Activated CD4-positive, alpha-beta T cell treated with anti-CD3 and anti-CD28 coated beads, Interleukin-2, amount 10 ng/mL, durations not matched to agents 7 days and 5 days (primary cell): Measurements from ENCODE around the gene SMYD5. TPM values are rescaled to one million over a fixed set of nuclear protein-coding genes. Genes with fewer than 3 reads are reported as not detected.

Experiments used
- CTCF ChIA-PET: fragments of 350-600 bp; sonication (Branson Sonifier 250); formaldehyde crosslinking; loops from one replicate; lab custom pipeline; 2021; ENCODE audit warnings: antibody characterized with exemption; lab: Charles Lee
- POLR2A ChIA-PET: fragments of 350-600 bp; sonication (Branson Sonifier 250); formaldehyde crosslinking; loops from one replicate; lab custom pipeline; 2021; ENCODE audit warnings: antibody characterized with exemption; lab: Charles Lee
- DNase-seq: peaks from one replicate; pipeline ENCODE4 v3.0.0-alpha.2; 2020
- H3K27ac Mint-ChIP-seq: one replicate; pipeline ENCODE4 v1.8.0; 2021; ENCODE audit warnings: mild to moderate bottlenecking, moderate library complexity, mixed read lengths
- H3K27me3 Mint-ChIP-seq: one replicate; pipeline ENCODE4 v1.8.0; 2021; ENCODE audit warnings: mixed read lengths
- H3K36me3 Mint-ChIP-seq: one replicate; pipeline ENCODE4 v1.8.0; 2021; ENCODE audit warnings: low read depth, mixed read lengths
- H3K4me1 Mint-ChIP-seq: one replicate; pipeline ENCODE4 v1.8.0; 2021; ENCODE audit warnings: mixed read lengths
- H3K4me3 Mint-ChIP-seq: one replicate; pipeline ENCODE4 v1.8.0; 2021; ENCODE audit warnings: mild to moderate bottlenecking, moderate library complexity, mixed read lengths
- H3K9me3 Mint-ChIP-seq: one replicate; pipeline ENCODE4 v1.8.0; 2021; ENCODE audit warnings: mixed read lengths
- total RNA-seq, 2 experiments: library from RNA; stranded (reverse); gene quantifications; one replicate each; pipeline ENCODE4 v1.2.3, GENCODE V29; 2021

Gene SMYD5
- total RNA-seq, 2 experiments from 2014 or later: 13.6 to 16.5 TPM

GRCh38 chr2:73232403-73233153 lies 18.5 kb downstream of the SMYD5 start:
- POLR2A ChIA-PET: interaction anchor here (1.0 kb wide), 1 partner anchor 153 kb away, joined by 4 read pairs; the partner anchor contains the start of gene ALMS1
- H3K9me3 Mint-ChIP-seq: no peaks in the 10 kb centered on the region
- peak overlapping the region; percentile 93 for H3K27ac Mint-ChIP-seq
- peaks cover 12% of the 10 kb centered on the region for H3K36me3 Mint-ChIP-seq
- CTCF ChIA-PET: interaction anchor here (0.5 to 9.1 kb wide), 10 partner anchors 9 to 766 kb away, joined by 3 to 45 read pairs (median 4); partner anchors contain the start of gene SMYD5
- DNase-seq: peak; percentile 31
- H3K27me3 Mint-ChIP-seq: no peaks in the 10 kb centered on the region
- peak overlapping the region; percentile 89 for H3K4me3 Mint-ChIP-seq
- H3K4me1 Mint-ChIP-seq: peaks cover 33% of the 10 kb centered on the region

- Mint-ChIP-seq H3K27ac (peak within 1 kb of the TSS; percentile 93), H3K36me3 (peaks cover 12% of the 10 kb centered on the region), H3K4me1 (peaks cover 37% of the 10 kb centered on the region), H3K9me3 (no peaks in the 10 kb centered on the region), H3K27me3 (no peaks in the 10 kb centered on the region), H3K4me3 (peak within 1 kb of the TSS; percentile 89)
- CTCF ChIA-PET: interaction anchor here (0.5 to 9.1 kb wide), 10 partner anchors 10 to 765 kb away, joined by 3 to 45 read pairs (median 4); partner anchors contain the start of gene SMYD5
- DNase-seq: peak; percentile 98
- POLR2A ChIA-PET: interaction anchor here (0.6 to 1.0 kb wide), 3 partner anchors 18 to 152 kb away, joined by 3 to 4 read pairs (median 4); partner anchors contain the start of gene ALMS1
Measured at GRCh38 chr2:73233154-73233931, 19.3 kb downstream of the SMYD5 start, which contains the start of gene PRADC1. Gene PRADC1 (minus strand): TSS chr2:73233239. CDS start chr2:73233160, 79 bp downstream.

GRCh38 chr2:73233932-73234832 lies 20.1 kb downstream of the SMYD5 start, which contains the start of gene CCT7:
Gene CCT7 (plus strand): TSS chr2:73234308. CDS start chr2:73234379, 71 bp downstream.
- ChIA-PET CTCF (interaction anchor here (0.6 to 9.1 kb wide), 10 partner anchors 9 to 399 kb away, joined by 3 to 45 read pairs (median 4); partner anchors contain the start of gene SMYD5), POLR2A (interaction anchor here (0.6 to 1.0 kb wide), 2 partner anchors 19 to 22 kb away, joined by 3 to 4 read pairs; no protein-coding TSS in a partner anchor)
- peaks cover 12% of the 10 kb centered on the region for H3K36me3 Mint-ChIP-seq
- H3K9me3 Mint-ChIP-seq: no peaks in the 10 kb centered on the region
- H3K4me3 Mint-ChIP-seq: peak within 1 kb of the TSS; percentile 89
- H3K27ac Mint-ChIP-seq: peak within 1 kb of the TSS; percentile 93
- no peaks in the 10 kb centered on the region for H3K27me3 Mint-ChIP-seq
- H3K4me1 Mint-ChIP-seq: peaks cover 45% of the 10 kb centered on the region
- DNase-seq: peak; percentile 92

GRCh38 chr2:73235315-73236028 lies 21.4 kb downstream of the SMYD5 start:
- ChIA-PET CTCF (interaction anchor here (0.6 to 2.3 kb wide), 8 partner anchors 10 to 58 kb away, joined by 3 to 8 read pairs (median 4); no protein-coding TSS in a partner anchor), POLR2A (no interaction called here)
- Mint-ChIP-seq H3K4me1 (peaks cover 47% of the 10 kb centered on the region), H3K27ac (peak overlapping the region; percentile 93), H3K27me3 (no peaks in the 10 kb centered on the region), H3K4me3 (peak overlapping the region; percentile 89), H3K36me3 (peaks cover 19% of the 10 kb centered on the region), H3K9me3 (no peaks in the 10 kb centered on the region)
- no peak for DNase-seq

GRCh38 chr2:73237168-73237567 lies 23.1 kb downstream of the SMYD5 start:
- Mint-ChIP-seq H3K27me3 (no peaks in the 10 kb centered on the region), H3K9me3 (no peaks in the 10 kb centered on the region), H3K27ac (peak overlapping the region; percentile 55), H3K4me3 (no peak overlapping the region), H3K4me1 (peaks cover 44% of the 10 kb centered on the region), H3K36me3 (peaks cover 19% of the 10 kb centered on the region)
- ChIA-PET CTCF (interaction anchor here (1.2 to 2.3 kb wide), 6 partner anchors 8 to 60 kb away, joined by 3 to 8 read pairs (median 4); no protein-coding TSS in a partner anchor), POLR2A (no interaction called here)
- no peak for DNase-seq

- no peaks in the 10 kb centered on the region for H3K27me3 Mint-ChIP-seq
- H3K36me3 Mint-ChIP-seq: peaks cover 22% of the 10 kb centered on the region
- ChIA-PET CTCF (interaction anchor here (1.5 kb wide), 1 partner anchor 9 kb away, joined by 4 read pairs; no protein-coding TSS in a partner anchor), POLR2A (no interaction called here)
- H3K27ac Mint-ChIP-seq: no peak overlapping the region
- H3K9me3 Mint-ChIP-seq: no peaks in the 10 kb centered on the region
- DNase-seq: no peak
- peaks cover 41% of the 10 kb centered on the region for H3K4me1 Mint-ChIP-seq
- no peak overlapping the region for H3K4me3 Mint-ChIP-seq
Measured at GRCh38 chr2:73238149-73238548, 24.1 kb downstream of the SMYD5 start.

- DNase-seq: no peak
- POLR2A ChIA-PET: no interaction called here
- H3K36me3 Mint-ChIP-seq: peaks cover 27% of the 10 kb centered on the region
- H3K9me3 Mint-ChIP-seq: no peaks in the 10 kb centered on the region
- H3K27me3 Mint-ChIP-seq: no peaks in the 10 kb centered on the region
- CTCF ChIA-PET: interaction anchor here (1.0 to 1.5 kb wide), 2 partner anchors 8 kb away, joined by 3 to 4 read pairs; no protein-coding TSS in a partner anchor
- peak overlapping the region; percentile 46 for H3K27ac Mint-ChIP-seq
- no peak overlapping the region for H3K4me3 Mint-ChIP-seq
- H3K4me1 Mint-ChIP-seq: peaks cover 44% of the 10 kb centered on the region
Measured at GRCh38 chr2:73238976-73239375, 24.9 kb downstream of the SMYD5 start.

GRCh38 chr2:73239776-73240175 lies 25.7 kb downstream of the SMYD5 start:
- CTCF ChIA-PET: interaction anchor here (1.0 kb wide), 1 partner anchor 9 kb away, joined by 3 read pairs; no protein-coding TSS in a partner anchor
- POLR2A ChIA-PET: no interaction called here
- Mint-ChIP-seq H3K9me3 (no peaks in the 10 kb centered on the region), H3K27me3 (no peaks in the 10 kb centered on the region), H3K4me3 (no peak overlapping the region), H3K36me3 (peaks cover 35% of the 10 kb centered on the region), H3K4me1 (peaks cover 46% of the 10 kb centered on the region), H3K27ac (no peak overlapping the region)
- DNase-seq: no peak

- H3K4me1 Mint-ChIP-seq: peaks cover 11% of the 10 kb centered on the region
- H3K27me3 Mint-ChIP-seq: no peaks in the 10 kb centered on the region
- H3K36me3 Mint-ChIP-seq: peaks cover 54% of the 10 kb centered on the region
- peak overlapping the region; percentile 2 for H3K27ac Mint-ChIP-seq
- ChIA-PET POLR2A (no interaction called here), CTCF (interaction anchor here (0.9 to 3.9 kb wide), 4 partner anchors 8 to 46 kb away, joined by 3 to 17 read pairs (median 6); partner anchors contain the start of genes CCT7 and PRADC1)
- DNase-seq: no peak
- H3K4me3 Mint-ChIP-seq: no peak overlapping the region
- H3K9me3 Mint-ChIP-seq: no peaks in the 10 kb centered on the region
Measured at GRCh38 chr2:73243884-73244570, 30.0 kb downstream of the SMYD5 start.

GRCh38 chr2:73244580-73244979 lies 30.5 kb downstream of the SMYD5 start:
- Mint-ChIP-seq H3K36me3 (peaks cover 52% of the 10 kb centered on the region), H3K4me1 (peaks cover 7% of the 10 kb centered on the region), H3K9me3 (no peaks in the 10 kb centered on the region), H3K27me3 (no peaks in the 10 kb centered on the region), H3K27ac (peak overlapping the region; percentile 2), H3K4me3 (no peak overlapping the region)
- ChIA-PET POLR2A (no interaction called here), CTCF (interaction anchor here (0.6 to 3.9 kb wide), 5 partner anchors 8 to 392 kb away, joined by 3 to 17 read pairs (median 3); partner anchors contain the start of genes CCT7 and PRADC1)
- no peak for DNase-seq
